DND-41 (cell line): ENCODE data around the gene CS.

Experiments used
- ATAC-seq: fragments of 200-7000 bp; cut with Tn5 transposase; 3 replicates; pipeline ENCODE4 v1.9.1; 2021; ENCODE audit warnings: low read depth; ENCODE audit not compliant: insufficient read depth
- DNase-seq: peaks from one replicate; pipeline ENCODE4 v3.0.0-alpha.2; 2020
- H2AFZ ChIP-seq: 2 replicates; pipeline ENCODE4 v1.6.0; 2012; ENCODE audit warnings: low read depth, low read length
- H3K27ac ChIP-seq: 2 replicates; pipeline ENCODE4 v1.5.1; 2012; ENCODE audit warnings: low read length, inconsistent platforms
- H3K27me3 ChIP-seq: fragments of 200-600 bp; sonication (generic); 2 replicates; pipeline ENCODE4 v1.6.0; 2012; ENCODE audit warnings: low read length, mild to moderate bottlenecking, inconsistent platforms; ENCODE audit not compliant: insufficient read depth, poor library complexity
- H3K36me3 ChIP-seq: 2 replicates; pipeline ENCODE4 v1.5.1; 2012; ENCODE audit warnings: low read length, inconsistent platforms; ENCODE audit not compliant: insufficient read depth
- H3K4me1 ChIP-seq: 2 replicates; pipeline ENCODE4 v1.5.1; 2012; ENCODE audit warnings: mild to moderate bottlenecking, low read length; ENCODE audit not compliant: insufficient read depth
- H3K4me2 ChIP-seq: 2 replicates; pipeline ENCODE4 v1.6.0; 2012; ENCODE audit warnings: mild to moderate bottlenecking, moderate library complexity, low read length, inconsistent platforms; ENCODE audit not compliant: insufficient read depth
- H3K4me3 ChIP-seq, 2 experiments: fragments of 200-600 bp in 1 of 2; shearing (Covaris generic) in 1 of 2; 2 replicates each; pipeline ENCODE4 v1.5.1; 2012 to 2016; ENCODE audit warnings: inconsistent platforms in 2 of 2, low read length in 2 of 2, mild to moderate bottlenecking in 2 of 2, low read depth in 1 of 2, moderate library complexity in 1 of 2
- H3K79me2 ChIP-seq: 2 replicates; pipeline ENCODE4 v1.6.0; 2012; ENCODE audit warnings: low read length, inconsistent platforms; ENCODE audit not compliant: insufficient read depth
- H3K9ac ChIP-seq: 2 replicates; pipeline ENCODE4 v1.6.0; 2012; ENCODE audit warnings: low read depth, mild to moderate bottlenecking, inconsistent platforms, low read length, moderate library complexity
- H3K9me3 ChIP-seq: 2 replicates; pipeline ENCODE4 v1.5.1; 2012; ENCODE audit warnings: low read length, moderate library complexity, mild to moderate bottlenecking, inconsistent platforms; ENCODE audit not compliant: insufficient read depth, severe bottlenecking
- H4K20me1 ChIP-seq: 2 replicates; pipeline ENCODE4 v1.6.0; 2012; ENCODE audit warnings: low read length; ENCODE audit not compliant: insufficient read depth
- EZH2 ChIP-seq: IDR thresholded peaks from 3 replicates; pipeline ENCODE4 v1.6.1; 2012; ENCODE audit warnings: borderline replicate concordance, low read depth, mild to moderate bottlenecking, moderate library complexity, low read length, inconsistent platforms; ENCODE audit not compliant: severe bottlenecking
- TF ChIP-seq, protein P1 (sequence below): IDR thresholded peaks from 2 replicates; pipeline ENCODE4 v1.5.1; 2012; ENCODE audit warnings: borderline replicate concordance, low read length, moderate library complexity, mild to moderate bottlenecking; ENCODE audit not compliant: poor library complexity, severe bottlenecking; ENCODE audit errors: extremely low read depth

Gene CS

DNA sequence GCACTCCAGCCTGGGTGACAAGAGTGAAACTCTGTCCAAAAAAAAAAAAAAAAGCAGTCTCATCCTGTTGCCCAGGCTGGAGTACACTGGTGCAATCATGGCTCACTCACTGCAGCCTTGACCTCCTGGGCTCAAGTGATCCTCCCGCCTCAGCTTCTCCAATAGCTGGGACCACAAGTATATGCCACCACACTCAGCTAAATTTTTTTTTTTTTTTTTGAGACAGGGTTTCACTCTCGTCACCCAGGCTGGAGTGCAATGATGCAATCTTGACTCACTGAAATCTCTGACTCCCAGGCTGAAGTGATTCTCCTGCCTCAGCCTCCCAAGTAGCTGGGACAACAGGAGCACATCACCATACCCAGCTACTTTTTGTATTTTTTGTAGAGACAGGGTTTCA, 20.9 kb upstream of the CS start:
- TF ChIP-seq, protein P1, sequence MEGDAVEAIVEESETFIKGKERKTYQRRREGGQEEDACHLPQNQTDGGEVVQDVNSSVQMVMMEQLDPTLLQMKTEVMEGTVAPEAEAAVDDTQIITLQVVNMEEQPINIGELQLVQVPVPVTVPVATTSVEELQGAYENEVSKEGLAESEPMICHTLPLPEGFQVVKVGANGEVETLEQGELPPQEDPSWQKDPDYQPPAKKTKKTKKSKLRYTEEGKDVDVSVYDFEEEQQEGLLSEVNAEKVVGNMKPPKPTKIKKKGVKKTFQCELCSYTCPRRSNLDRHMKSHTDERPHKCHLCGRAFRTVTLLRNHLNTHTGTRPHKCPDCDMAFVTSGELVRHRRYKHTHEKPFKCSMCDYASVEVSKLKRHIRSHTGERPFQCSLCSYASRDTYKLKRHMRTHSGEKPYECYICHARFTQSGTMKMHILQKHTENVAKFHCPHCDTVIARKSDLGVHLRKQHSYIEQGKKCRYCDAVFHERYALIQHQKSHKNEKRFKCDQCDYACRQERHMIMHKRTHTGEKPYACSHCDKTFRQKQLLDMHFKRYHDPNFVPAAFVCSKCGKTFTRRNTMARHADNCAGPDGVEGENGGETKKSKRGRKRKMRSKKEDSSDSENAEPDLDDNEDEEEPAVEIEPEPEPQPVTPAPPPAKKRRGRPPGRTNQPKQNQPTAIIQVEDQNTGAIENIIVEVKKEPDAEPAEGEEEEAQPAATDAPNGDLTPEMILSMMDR = no peak
- TF ChIP-seq EZH2 = no peak
- Histone ChIP-seq H2AFZ (no peak overlapping the region), H3K4me1 (peaks cover 11% of the 10 kb centered on the region), H3K79me2 (no peaks in the 10 kb centered on the region), H3K9me3 (no peaks in the 10 kb centered on the region), H3K4me2 (no peak overlapping the region), H3K9ac (no peak overlapping the region), H3K27ac (no peak overlapping the region), H3K36me3 (peaks cover 63% of the 10 kb centered on the region), H3K4me3 (no peak overlapping the region), H3K27me3 (no peaks in the 10 kb centered on the region), H4K20me1 (no peaks in the 10 kb centered on the region)
- DNase-seq (no peak), ATAC-seq (no peak)

DNA sequence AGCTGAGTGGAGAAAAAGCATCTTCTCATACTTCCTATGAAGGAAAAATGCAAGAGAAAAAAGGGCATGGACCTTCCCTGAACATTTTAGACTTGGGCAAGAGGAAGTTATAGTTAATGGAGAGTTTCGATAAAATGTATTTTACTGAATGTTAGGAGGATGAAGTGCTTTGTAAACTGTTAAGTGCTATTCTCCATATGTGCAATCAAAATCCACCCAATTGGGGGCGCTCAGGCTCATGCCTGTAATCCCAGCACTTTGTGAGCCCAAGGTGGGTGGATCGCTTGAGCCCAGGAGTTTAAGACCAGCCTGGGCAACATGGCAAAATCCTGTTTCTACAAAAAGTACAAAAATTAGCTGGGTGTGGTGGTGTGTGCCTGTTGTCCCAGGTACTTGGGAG, 17.5 kb upstream of the CS start:
- H3K79me2 ChIP-seq = peaks cover 20% of the 10 kb centered on the region
- H2AFZ ChIP-seq = no peak overlapping the region
- no peak overlapping the region for H3K27ac ChIP-seq
- H3K4me1 ChIP-seq = peaks cover 25% of the 10 kb centered on the region
- no peaks in the 10 kb centered on the region for H3K27me3 ChIP-seq
- no peak overlapping the region for H3K9ac ChIP-seq
- peaks cover 42% of the 10 kb centered on the region for H3K36me3 ChIP-seq
- no peak for DNase-seq
- H3K4me2 ChIP-seq = no peak overlapping the region
- TF ChIP-seq EZH2 = no peak
- TF ChIP-seq, protein P1 = peak; percentile 13
- ATAC-seq = no peak
- H4K20me1 ChIP-seq = no peaks in the 10 kb centered on the region
- no peaks in the 10 kb centered on the region for H3K9me3 ChIP-seq
- no peak overlapping the region for H3K4me3 ChIP-seq

DNA sequence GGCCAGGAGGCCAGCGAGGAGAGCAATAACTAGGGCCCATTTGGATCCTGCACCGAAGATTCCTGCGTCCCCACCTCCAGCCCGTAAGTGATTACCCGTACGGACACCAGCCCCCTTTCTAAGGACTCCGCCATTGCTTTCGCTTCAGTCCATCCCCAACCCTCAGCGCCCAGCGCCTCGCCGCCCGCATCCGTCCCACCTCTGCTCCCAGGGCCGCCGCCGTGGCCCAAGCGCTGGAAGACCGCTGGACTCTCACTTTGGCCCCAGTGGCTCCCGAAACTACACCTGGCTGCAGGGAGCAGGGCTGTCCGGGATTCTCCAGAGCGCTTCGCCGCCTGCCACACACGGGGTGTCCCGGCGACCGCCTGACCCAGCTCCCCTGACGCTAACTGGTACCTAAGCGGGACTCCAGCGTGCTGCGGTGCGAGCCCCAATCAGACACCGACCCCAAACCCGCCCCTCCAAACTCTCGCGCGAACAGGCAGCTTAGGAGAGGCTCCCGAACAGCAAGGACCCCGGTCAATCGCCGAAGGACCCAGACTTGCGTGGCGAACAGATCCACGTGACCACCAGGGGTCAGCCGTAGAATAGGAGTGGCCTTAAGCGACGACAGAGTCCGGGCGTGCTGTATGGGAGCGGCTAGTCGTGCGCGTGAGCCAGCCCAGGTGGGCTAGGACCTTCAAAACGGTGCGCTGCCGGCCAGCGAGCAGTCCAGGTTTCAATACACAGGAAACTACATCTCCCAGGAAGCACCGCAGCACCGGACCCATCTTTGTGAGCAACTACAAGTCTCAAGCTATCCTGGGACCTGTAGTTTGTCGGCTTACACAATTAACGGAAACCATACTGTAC, 15.7 kb upstream of the CS start, which contains the start of gene CNPY2:
Gene CNPY2 (minus strand): TSS at position 367 of the 852 bp plus-strand sequence. CDS start 771 bp downstream, outside the sequence.
- ATAC-seq (peak; percentile 92), DNase-seq (peak; percentile 94)
- peaks cover 35% of the 10 kb centered on the region for H3K36me3 ChIP-seq
- no peaks in the 10 kb centered on the region for H3K27me3 ChIP-seq
- peak within 1 kb of the TSS; percentile 76 for H2AFZ ChIP-seq
- TF ChIP-seq, protein P1 = peak; percentile 23
- no peak for TF ChIP-seq EZH2
- peak within 1 kb of the TSS; percentile 68 for H3K4me2 ChIP-seq
- no peaks in the 10 kb centered on the region for H3K9me3 ChIP-seq
- H3K4me3 ChIP-seq = peak within 1 kb of the TSS; percentile 48 to 71
- H3K9ac ChIP-seq = peak within 1 kb of the TSS; percentile 67
- peaks cover 20% of the 10 kb centered on the region for H3K79me2 ChIP-seq
- peak within 1 kb of the TSS; percentile 85 for H3K27ac ChIP-seq
- peaks cover 25% of the 10 kb centered on the region for H3K4me1 ChIP-seq
- no peaks in the 10 kb centered on the region for H4K20me1 ChIP-seq
